A549 (cell line): ENCODE data around the gene FAM20C. TPM values are rescaled to one million over a fixed set of nuclear protein-coding genes. Genes with fewer than 3 reads are reported as not detected.

ENCODE experiments used
- ATAC-seq, 2 experiments: fragments of 200-7000 bp in 1 of 2; fragments of >200 bp in 1 of 2; cut with Nextera tagmentation in 1 of 2; cut with Tn5 transposase in 1 of 2; 3 replicates each; pipeline versions ENCODE4 v1.8.0 to v1.9.1; 2018 to 2020; ENCODE audit warnings: mild to moderate bottlenecking in 1 of 2, moderate library complexity in 1 of 2
- CTCF ChIA-PET: fragments of 300-600 bp; sonication (Branson Sonifier 250); formaldehyde crosslinking; extraction: SDS; loops from one replicate; lab custom pipeline; 2021; ENCODE audit warnings: antibody characterized with exemption, inconsistent platforms; lab: Yijun Ruan, JAX
- POLR2A ChIA-PET: fragments of 350-600 bp; formaldehyde crosslinking; extraction: SDS; loops from one replicate; lab custom pipeline; 2021; ENCODE audit warnings: antibody characterized with exemption, inconsistent platforms; lab: Yijun Ruan, JAX
- DNase-seq, 2 experiments: peaks; one replicate each; pipeline versions ENCODE4 v3.0.0 to v3.0.0-alpha.2; 2011 to 2016; ENCODE audit warnings: low read depth in 1 of 2, low spot score in 1 of 2
- FAIRE-seq: peaks from 2 replicates; lab custom pipeline; 2011; peaks lifted over from hg19 to GRCh38; lab: Jason Lieb, UNC
- H3K27ac ChIP-seq, 2 experiments: fragments of >200 bp; sonication (Bioruptor Twin); formaldehyde crosslinking; 3 replicates each; pipeline ENCODE4 v1.5.1; 2016 to 2017
- H3K4me1 ChIP-seq: fragments of >200 bp; sonication (Bioruptor Twin); formaldehyde crosslinking; 3 replicates; pipeline ENCODE4 v1.6.1; 2016
- H3K4me2 ChIP-seq: fragments of >200 bp; sonication (Bioruptor Twin); formaldehyde crosslinking; 3 replicates; pipeline ENCODE4 v1.6.1; 2016
- H3K4me3 ChIP-seq: fragments of >200 bp; sonication (Bioruptor Twin); formaldehyde crosslinking; 3 replicates; pipeline ENCODE4 v1.5.1; 2016
- H3K9me3 ChIP-seq: fragments of >200 bp; sonication (Bioruptor Twin); formaldehyde crosslinking; 3 replicates; pipeline ENCODE4 v1.6.1; 2016
- CEBPB ChIP-seq, 2 experiments: fragments of >200 bp in 1 of 2; sonication (Bioruptor Twin) in 1 of 2; formaldehyde crosslinking in 1 of 2; IDR thresholded peaks; 2 replicates each; pipeline ENCODE4 v1.6.1; 2012 to 2016
- CHD4 ChIP-seq: fragments of 200-600 bp; sonication (generic); IDR thresholded peaks from 2 replicates; pipeline ENCODE4 v1.6.1; 2016; ENCODE audit warnings: antibody characterized with exemption, mild to moderate bottlenecking, borderline replicate concordance
- EHF ChIP-seq: fragments of 250-450 bp; sonication (Bioruptor Pico); IDR thresholded peaks from 2 replicates; pipeline ENCODE4 v1.5.0; 2020; ENCODE audit warnings: mild to moderate bottlenecking
- EP300 ChIP-seq, 2 experiments: fragments of >200 bp; sonication (Bioruptor Twin); formaldehyde crosslinking; IDR thresholded peaks; 2 replicates in 1 of 2; 3 replicates in 1 of 2; pipeline ENCODE4 v1.6.1; 2016 to 2017
- FOSB ChIP-seq: fragments of 250-450 bp; sonication (Bioruptor Pico); IDR thresholded peaks from 2 replicates; pipeline ENCODE4 v1.5.0; 2020; ENCODE audit warnings: mild to moderate bottlenecking, moderate library complexity
- FOSL2 ChIP-seq, 2 experiments: fragments of 450-650 bp in 1 of 2; fragments of >200 bp in 1 of 2; sonication (Bioruptor Twin) in 1 of 2; formaldehyde crosslinking; IDR thresholded peaks; 2 replicates each; pipeline versions ENCODE4 v1.5.0 to v1.6.1; 2016 to 2020; ENCODE audit warnings: mild to moderate bottlenecking in 1 of 2, moderate library complexity in 1 of 2
- FOXS1 ChIP-seq: fragments of 250-450 bp; sonication (Bioruptor Pico); IDR thresholded peaks from 2 replicates; pipeline ENCODE4 v1.5.0; 2020; ENCODE audit warnings: mild to moderate bottlenecking, moderate library complexity
- HOXB13 ChIP-seq: fragments of 250-450 bp; sonication (Bioruptor Pico); IDR thresholded peaks from 2 replicates; pipeline ENCODE4 v1.5.0; 2020; ENCODE audit warnings: low read depth, mild to moderate bottlenecking, moderate library complexity
- HOXB5 ChIP-seq: fragments of 250-450 bp; sonication (Bioruptor Pico); IDR thresholded peaks from 2 replicates; pipeline ENCODE4 v1.5.0; 2020; ENCODE audit warnings: mild to moderate bottlenecking, moderate library complexity
- JUN ChIP-seq, 2 experiments: fragments of >200 bp; sonication (Bioruptor Twin); formaldehyde crosslinking; IDR thresholded peaks; 2 replicates in 1 of 2; 3 replicates in 1 of 2; pipeline ENCODE4 v1.6.1; 2016 to 2017
- KDM5A ChIP-seq: fragments of 200-600 bp; sonication (generic); IDR thresholded peaks from 2 replicates; pipeline ENCODE4 v1.6.1; 2016; ENCODE audit warnings: antibody characterized with exemption, mild to moderate bottlenecking
- MAZ ChIP-seq: fragments of 150-350 bp; IDR thresholded peaks from 2 replicates; pipeline ENCODE4 v1.6.1; 2014; ENCODE audit warnings: antibody characterized with exemption, low read depth, low read length, borderline replicate concordance
- NFE2L2 ChIP-seq: fragments of 150-350 bp; conservative IDR thresholded peaks from 2 replicates; pipeline ENCODE4 v1.6.1; 2014; ENCODE audit warnings: low read length
- NPAS2 ChIP-seq: fragments of 250-450 bp; sonication (Bioruptor Pico); IDR thresholded peaks from 2 replicates; pipeline ENCODE4 v1.8.0; 2022; ENCODE audit warnings: mild to moderate bottlenecking, moderate library complexity, borderline replicate concordance
- NR3C1 ChIP-seq: fragments of >200 bp; sonication (Bioruptor Twin); formaldehyde crosslinking; IDR thresholded peaks from 3 replicates; pipeline ENCODE4 v1.6.1; 2017
- POLR2AphosphoS2 ChIP-seq: conservative IDR thresholded peaks from 2 replicates; pipeline ENCODE4 v1.6.1; 2012; ENCODE audit warnings: low read length, improper control_type of control experiment, inconsistent platforms
- RARB ChIP-seq: fragments of 250-450 bp; sonication (Bioruptor Pico); IDR thresholded peaks from 2 replicates; pipeline ENCODE4 v1.8.0; 2021; ENCODE audit warnings: mild to moderate bottlenecking, moderate library complexity
- REST ChIP-seq: fragments of 200-600 bp; sonication (generic); IDR thresholded peaks from 2 replicates; pipeline ENCODE4 v1.6.1; 2016; ENCODE audit warnings: antibody characterized with exemption, mild to moderate bottlenecking, moderate library complexity
- RNF2 ChIP-seq: fragments of 200-600 bp; sonication (generic); IDR thresholded peaks from 2 replicates; pipeline ENCODE4 v1.6.1; 2016; ENCODE audit warnings: low read depth, mild to moderate bottlenecking, antibody characterized with exemption, moderate library complexity, borderline replicate concordance
- SMC3 ChIP-seq: fragments of >200 bp; sonication (Bioruptor Twin); formaldehyde crosslinking; IDR thresholded peaks from 3 replicates; pipeline ENCODE4 v1.6.1; 2018; ENCODE audit warnings: inconsistent platforms
- SREBF2 ChIP-seq: fragments of 450-650 bp; IDR thresholded peaks from 2 replicates; pipeline ENCODE4 v1.6.1; 2014; ENCODE audit warnings: mild to moderate bottlenecking, moderate library complexity
- TFCP2L1 ChIP-seq: fragments of 250-450 bp; sonication (Bioruptor Pico); IDR thresholded peaks from 2 replicates; pipeline ENCODE4 v1.5.0; 2021; ENCODE audit warnings: mild to moderate bottlenecking
- ZFP36 ChIP-seq: fragments of 450-650 bp; IDR thresholded peaks from 2 replicates; pipeline ENCODE4 v1.6.1; 2014; ENCODE audit warnings: borderline replicate concordance; ENCODE audit not compliant: partially characterized antibody
- ZSCAN20 ChIP-seq: fragments of 250-450 bp; sonication (Bioruptor Pico); IDR thresholded peaks from 2 replicates; pipeline ENCODE4 v1.8.0; 2022; ENCODE audit warnings: mild to moderate bottlenecking, moderate library complexity
- WGBS: methylation state at CpG from one replicate; pipeline ENCODE4 v1.1.6; 2017; ENCODE audit errors: missing lambda C conversion rate; 5-methylcytosine and 5-hydroxymethylcytosine counted together
- polyA plus RNA-seq, 4 experiments: library from polyadenylated mRNA; depleted of rRNA in 3 of 4; stranded (reverse); fragments of >200 nt; fragmentation: RNase III in 1 of 4; extraction: RNeasy Plus Mini Kit Qiagen cat#74134 plus additional on column Dnase treatment in 1 of 4; gene quantifications; 2 replicates in 3 of 4; 3 replicates in 1 of 4; pipeline ENCODE4 v1.2.3, GENCODE V29; 2011 to 2017
- TF ChIP-seq, protein P1 (sequence below): fragments of 250-450 bp; sonication (Bioruptor Pico); IDR thresholded peaks from 2 replicates; pipeline ENCODE4 v1.5.0; 2020; ENCODE audit warnings: low read depth, mild to moderate bottlenecking, moderate library complexity
- TF ChIP-seq, protein P2 (sequence below): IDR thresholded peaks from 2 replicates; pipeline ENCODE4 v1.6.1; 2012; ENCODE audit warnings: low read depth, borderline replicate concordance

The FAM20C gene
- polyA plus RNA-seq, 2 of the 4 experiments (the other 2 are of a cell fraction): 5.6 to 20.3 TPM

GRCh38 chr7:246451-246850 is 54.1 kb downstream of the FAM20C start:
- Histone ChIP-seq H3K4me2 (no peak overlapping the region), H3K4me3 (no peak overlapping the region), H3K9me3 (no peaks in the 10 kb centered on the region), H3K27ac (no peak overlapping the region), H3K4me1 (no peaks in the 10 kb centered on the region)
- ChIA-PET POLR2A (no interaction called here), CTCF (no interaction called here)
- DNase-seq: no peak
- WGBS: 92% methylated on average over 17 of the region's 22 CpGs
- FAIRE-seq: no peak
- ATAC-seq: no peak
- TF ChIP-seq, protein P1, sequence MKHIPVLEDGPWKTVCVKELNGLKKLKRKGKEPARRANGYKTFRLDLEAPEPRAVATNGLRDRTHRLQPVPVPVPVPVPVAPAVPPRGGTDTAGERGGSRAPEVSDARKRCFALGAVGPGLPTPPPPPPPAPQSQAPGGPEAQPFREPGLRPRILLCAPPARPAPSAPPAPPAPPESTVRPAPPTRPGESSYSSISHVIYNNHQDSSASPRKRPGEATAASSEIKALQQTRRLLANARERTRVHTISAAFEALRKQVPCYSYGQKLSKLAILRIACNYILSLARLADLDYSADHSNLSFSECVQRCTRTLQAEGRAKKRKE (CRISPR knock-in tag): no peak
- TF ChIP-seq REST (no peak), FOSL2 (IDR thresholded peaks at IDR 0.05) (no peak), FOSL2 (CRISPR knock-in tag; IDR thresholded peaks at IDR 0.05) (no peak), NR3C1 (no peak), RNF2 (no peak), HOXB13 (CRISPR knock-in tag) (no peak), RARB (CRISPR knock-in tag) (no peak), NPAS2 (CRISPR knock-in tag) (no peak), ZSCAN20 (no peak), POLR2AphosphoS2 (no peak), FOSB (CRISPR knock-in tag) (no peak), MAZ (no peak), NFE2L2 (no peak), EP300 (IDR thresholded peaks at IDR 0.05) (no peak), TFCP2L1 (CRISPR knock-in tag) (no peak), JUN (IDR thresholded peaks at IDR 0.05) (no peak), KDM5A (no peak), ZFP36 (no peak)
- TF ChIP-seq, protein P2, sequence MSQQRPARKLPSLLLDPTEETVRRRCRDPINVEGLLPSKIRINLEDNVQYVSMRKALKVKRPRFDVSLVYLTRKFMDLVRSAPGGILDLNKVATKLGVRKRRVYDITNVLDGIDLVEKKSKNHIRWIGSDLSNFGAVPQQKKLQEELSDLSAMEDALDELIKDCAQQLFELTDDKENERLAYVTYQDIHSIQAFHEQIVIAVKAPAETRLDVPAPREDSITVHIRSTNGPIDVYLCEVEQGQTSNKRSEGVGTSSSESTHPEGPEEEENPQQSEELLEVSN: no peak
- TF ChIP-seq, all 56 proteins: peak for 0

GRCh38 chr7:247181-247580 is 54.8 kb downstream of the FAM20C start:
- POLR2A ChIA-PET: no interaction called here
- CTCF ChIA-PET: no interaction called here
- ATAC-seq: no peak

More at GRCh38 chr7:247181-247580, 54.8 kb downstream of the FAM20C start:
- no peak for TF ChIP-seq CHD4
- TF ChIP-seq SMC3: no peak
- no peak for TF ChIP-seq FOSB (CRISPR knock-in tag)
- TF ChIP-seq NR3C1: no peak
- TF ChIP-seq EHF (CRISPR knock-in tag): no peak
- no peak for TF ChIP-seq SREBF2
- no peak for TF ChIP-seq FOXS1
- TF ChIP-seq HOXB5: no peak
- TF ChIP-seq POLR2AphosphoS2: no peak
- no peak for TF ChIP-seq CEBPB (IDR thresholded peaks at IDR 0.05)
- Histone ChIP-seq H3K4me3 (no peak overlapping the region), H3K9me3 (no peaks in the 10 kb centered on the region), H3K27ac (no peak overlapping the region), H3K4me2 (no peak overlapping the region), H3K4me1 (no peaks in the 10 kb centered on the region)
- no peak for DNase-seq
- no peak for FAIRE-seq
- WGBS: 88% methylated on average over 12 of the region's 12 CpGs
